HG03135 (cell line): ENCODE measurements around the gene RNLS.

ENCODE experiments used
- ATAC-seq: cut with Tn5 transposase; IDR thresholded peaks from one replicate; pipeline ENCODE4 v1.9.1; 2021; ENCODE audit warnings: mild to moderate bottlenecking, moderate library complexity; ENCODE audit not compliant: unreplicated experiment

The RNLS gene

DNA sequence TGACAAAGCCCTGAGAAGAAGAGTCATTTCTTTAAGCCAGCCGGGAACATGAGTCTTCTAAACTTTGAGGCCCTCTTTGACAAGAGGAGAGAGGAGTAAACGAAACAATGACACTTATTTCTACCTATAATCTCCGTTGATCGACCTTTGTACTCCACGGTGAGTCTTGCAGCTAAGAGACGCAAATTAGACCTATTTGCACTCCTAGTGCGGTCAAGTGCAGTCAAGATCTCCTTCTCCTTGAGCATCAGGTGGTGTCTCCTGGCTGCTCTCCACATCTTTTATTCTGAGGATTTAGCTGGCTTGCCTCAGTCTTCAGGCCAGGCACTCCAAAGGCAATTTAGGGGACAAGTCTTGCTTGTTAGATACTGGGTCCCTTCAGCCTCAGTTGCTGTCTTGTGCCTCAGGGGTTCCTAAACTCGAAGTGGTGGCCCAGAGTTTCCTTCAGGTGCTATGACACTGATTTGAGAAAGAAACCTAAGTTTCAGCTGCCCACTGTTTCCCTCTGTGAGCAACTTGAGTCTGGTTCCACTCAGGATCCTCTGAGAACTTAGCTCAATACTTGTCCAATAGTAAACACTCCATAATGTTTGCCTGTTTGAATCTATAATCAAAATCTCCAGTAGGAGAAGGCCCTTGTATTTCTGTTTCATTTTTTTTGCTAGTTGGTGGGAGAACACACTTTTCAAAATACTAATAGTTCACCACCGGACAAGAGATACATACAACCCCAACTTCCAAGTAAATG, 312.9 kb downstream of the RNLS start:
- ATAC-seq = no peak

DNA sequence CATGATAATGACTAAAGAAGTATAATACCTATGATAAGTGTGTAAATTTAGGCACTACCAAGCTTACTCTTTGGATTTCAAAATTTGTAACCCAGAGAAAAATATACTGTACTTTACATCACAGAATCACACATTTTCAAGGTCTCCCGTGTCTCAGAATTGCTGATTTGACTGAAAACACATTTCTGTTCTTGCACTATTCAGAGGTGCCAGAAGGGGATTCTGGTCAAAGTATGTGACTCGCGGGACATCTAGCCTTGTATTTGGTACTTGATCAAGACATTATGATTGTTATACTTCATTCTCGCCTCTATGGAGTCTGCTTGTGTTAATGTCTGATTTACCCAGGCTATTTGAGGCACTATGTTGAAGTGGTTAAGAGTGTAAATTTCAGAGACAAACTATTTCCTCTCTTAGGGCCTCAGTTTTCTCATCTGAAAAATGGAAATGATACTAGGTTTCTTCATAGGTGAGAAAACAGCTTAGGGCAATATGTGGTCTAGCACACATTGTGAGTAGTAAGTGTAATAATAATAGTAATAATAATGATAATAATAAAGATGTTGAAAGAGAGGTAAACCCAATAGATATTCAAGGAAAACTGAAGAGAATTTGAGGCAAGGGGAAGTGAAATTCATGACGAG, 320.4 kb downstream of the RNLS start:
- ATAC-seq = no peak

DNA sequence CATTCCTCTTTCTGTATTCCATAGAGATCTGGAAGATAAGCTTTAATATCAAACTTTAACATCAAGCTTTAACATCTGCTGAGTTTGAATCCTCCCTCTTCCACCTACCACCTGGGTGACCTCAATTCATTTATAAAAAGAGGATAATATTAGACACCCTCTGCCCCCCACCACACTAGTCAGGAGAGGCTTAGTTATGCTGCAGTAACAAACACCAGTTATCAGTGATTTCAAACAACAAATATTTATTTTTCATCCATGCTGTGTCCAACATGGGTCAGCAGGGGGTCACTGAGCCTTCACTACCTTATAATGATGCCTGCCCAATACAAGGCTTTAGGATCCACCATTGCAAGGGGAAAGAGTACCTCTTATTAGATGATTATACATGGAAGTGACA, 322.0 kb downstream of the RNLS start:
- ATAC-seq = no peak

DNA sequence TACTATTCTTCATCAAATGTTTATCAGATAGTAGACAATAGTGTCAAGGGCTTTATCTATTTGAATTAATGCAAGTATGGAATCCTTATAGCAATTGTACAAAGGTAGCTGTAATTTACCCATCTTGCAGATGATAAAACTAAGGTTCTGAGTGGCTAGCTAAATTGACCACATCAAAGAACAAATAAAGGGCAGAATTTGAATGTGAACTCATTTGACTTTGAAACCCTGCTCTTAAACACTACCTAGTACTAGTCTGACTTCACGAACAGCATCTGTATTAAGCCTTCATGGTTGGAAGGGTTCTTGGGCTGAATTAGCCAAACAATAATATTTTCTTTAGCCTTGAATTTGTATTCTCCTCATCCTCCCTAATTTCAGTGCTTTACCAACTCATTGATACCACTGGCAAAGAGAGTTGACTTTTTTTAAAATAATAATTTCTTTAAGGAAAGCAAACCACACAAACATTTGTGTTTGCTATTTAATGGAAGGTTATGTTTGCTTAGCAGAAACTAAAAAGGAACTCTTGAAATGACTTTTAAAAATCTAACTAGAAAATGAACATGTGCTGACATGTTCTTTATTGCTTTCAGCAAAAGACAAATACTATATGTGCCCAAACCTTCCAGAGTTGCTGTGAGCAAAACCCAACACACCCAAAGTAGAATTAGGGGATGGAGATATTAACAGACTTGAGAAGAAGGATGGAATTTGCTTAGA, 322.6 kb downstream of the RNLS start:
- no peak for ATAC-seq

DNA sequence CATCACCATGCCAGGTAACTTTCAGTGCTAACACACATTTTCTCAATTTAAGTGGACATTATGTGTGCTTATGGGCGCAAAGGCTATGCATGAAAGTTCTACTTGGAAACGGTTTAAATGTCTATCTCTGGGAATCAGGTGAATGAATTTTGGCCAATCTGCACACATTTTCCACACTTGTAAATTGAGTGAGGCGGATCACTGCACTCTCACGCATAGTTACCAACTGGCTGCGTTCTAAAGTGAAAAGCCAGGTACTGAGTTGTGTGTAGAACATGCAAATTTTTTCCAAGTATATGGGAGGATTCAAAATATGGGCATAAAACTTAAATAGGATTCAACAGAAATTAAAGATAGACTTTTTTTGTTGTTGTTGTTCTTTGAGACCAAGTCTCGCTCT, 323.7 kb downstream of the RNLS start:
- no peak for ATAC-seq

DNA sequence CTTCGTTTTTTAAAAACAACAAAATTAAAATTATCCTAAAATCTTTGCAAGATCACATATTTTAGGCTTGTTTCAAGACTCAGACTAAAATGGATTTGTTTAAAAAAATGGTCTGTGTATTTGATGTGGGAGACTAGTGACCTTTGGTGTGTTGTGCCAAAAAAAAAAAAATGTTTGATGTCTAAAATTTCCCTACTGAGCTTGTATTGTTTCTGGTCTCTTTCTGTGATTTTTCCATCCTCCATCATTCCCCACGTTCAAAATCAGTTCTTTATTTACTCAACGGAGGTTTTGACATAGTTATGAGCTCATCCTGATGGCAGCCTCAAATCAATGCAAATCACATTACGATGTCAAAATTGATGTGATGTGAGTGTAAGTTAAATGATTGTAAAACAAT, 326.2 kb downstream of the RNLS start:
- ATAC-seq = no peak

DNA sequence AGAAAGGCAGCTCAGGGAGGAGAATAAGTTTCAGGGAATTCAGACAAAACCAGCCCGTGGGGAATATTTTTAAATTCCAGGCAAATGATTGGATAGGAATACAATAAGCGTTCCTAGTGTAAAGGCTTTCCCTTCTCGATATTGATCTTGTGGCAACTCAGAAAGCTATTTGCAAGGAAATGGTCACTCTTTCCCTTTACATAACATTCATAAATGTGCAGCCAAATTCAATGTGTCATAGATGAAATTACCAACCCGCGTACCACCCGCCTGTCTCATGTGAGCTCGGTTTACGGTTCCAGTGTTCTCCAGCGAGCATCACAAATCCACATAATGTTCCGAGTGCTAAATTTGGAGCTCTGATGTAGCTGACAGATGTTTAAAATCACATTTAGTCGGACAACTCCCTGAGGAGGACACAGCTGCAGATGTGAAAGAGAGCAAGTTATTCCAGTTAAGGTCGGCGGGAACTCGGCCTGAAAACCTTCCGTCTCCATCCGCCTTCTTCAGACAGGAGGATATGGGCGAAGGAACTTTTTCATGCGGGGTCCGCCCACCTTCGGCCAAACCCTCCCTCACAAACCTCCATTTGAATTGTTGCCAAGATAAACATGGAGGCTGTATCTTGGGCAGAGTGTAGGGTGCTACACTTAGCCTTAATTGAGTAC, 327.0 kb downstream of the RNLS start:
- no peak for ATAC-seq

DNA sequence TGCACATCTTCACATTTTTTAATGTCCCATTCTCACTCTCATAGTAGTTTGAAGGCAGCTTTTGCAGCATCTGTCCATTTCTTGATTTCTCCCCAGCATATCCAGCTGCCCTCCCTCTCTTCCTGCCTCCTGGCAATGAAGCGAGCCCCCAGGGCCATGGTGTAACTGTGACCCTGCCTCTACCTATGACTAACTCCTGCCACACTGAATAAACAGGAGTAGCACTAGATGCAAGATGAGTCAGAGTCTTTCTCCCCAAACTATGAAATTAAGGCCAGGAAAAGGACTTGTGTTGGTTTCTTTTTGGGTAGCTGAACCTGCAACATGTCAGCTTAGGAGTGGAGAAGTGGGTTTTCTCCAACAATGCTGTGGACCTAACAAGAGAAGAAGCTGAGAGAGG, 329.0 kb downstream of the RNLS start:
- no peak for ATAC-seq

DNA sequence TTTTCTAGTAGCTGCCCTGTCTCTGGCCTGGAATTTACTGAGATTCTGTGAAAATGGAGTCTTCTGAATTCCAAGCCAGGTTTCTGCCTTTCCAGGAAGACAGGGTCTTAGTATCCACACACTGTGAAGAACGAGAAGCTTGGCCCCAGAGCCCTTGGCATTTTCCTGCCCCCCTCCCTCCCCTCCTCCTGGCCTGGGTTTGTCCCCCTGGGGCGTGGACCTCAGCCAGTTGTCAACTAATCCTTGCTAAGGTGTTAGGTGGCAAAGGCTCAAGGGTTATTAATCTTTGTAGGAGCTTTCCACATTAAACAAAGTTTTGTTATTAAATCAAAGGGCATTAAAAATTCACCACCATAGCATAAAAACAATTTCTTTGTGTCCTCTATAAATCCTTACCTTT, 329.5 kb downstream of the RNLS start:
- ATAC-seq = no peak

DNA sequence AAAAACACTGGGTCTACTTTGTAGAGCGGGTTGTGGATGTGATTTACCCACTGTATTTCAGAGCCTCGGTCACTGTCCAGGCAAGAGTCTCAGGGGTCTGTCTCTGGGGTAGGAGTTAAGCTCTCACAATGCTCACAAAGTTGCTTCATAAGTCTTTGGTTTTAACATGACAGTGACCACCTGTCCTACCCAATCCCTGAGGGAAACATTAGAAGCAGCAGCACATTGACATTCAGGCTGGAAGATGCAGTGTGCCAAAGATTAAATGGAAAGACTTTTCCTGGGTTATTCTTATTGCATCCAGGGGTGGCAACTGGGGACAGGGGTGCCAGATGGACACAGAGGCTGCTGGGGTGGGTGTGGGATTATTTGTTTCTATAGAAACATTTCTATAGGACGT, 330.0 kb downstream of the RNLS start:
- ATAC-seq = no peak

DNA sequence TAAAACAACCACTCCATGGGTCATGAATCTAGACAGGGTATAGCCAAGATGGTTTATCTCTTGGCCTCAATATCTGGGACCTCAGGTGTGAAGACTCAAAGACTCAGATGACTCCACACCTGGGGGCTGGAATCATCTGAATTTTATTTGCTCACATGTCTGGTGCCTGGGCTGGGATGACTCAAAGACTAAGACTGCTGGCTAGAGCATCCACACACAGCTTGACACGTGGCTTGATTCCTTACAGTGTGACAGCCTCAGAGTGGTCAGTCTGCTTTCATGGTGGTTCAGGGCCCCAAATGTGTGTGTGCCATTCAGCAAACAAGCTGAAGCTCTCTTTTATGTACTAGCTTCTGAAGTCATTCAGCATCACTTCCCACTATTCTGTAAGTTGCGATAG, 333.7 kb downstream of the RNLS start:
- no peak for ATAC-seq

DNA sequence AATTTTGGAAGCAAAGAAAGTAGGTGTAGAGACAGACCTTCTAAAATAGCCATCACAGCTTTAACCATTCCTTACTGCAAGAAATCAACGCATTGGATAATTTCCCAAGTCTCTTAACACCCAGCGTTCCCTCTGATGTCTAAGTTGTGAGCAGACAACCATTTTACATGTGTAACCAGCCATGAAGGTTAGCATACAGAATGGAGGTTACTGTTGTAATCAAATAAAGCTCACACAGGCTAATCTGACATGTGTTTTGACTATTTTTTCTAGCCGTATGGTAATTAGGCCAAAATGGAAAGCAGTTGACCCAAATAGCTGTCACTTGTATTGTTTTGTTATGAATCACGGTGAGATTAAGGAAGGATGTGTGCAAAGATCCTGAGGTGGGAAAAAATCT, 336.4 kb downstream of the RNLS start:
- no peak for ATAC-seq

DNA sequence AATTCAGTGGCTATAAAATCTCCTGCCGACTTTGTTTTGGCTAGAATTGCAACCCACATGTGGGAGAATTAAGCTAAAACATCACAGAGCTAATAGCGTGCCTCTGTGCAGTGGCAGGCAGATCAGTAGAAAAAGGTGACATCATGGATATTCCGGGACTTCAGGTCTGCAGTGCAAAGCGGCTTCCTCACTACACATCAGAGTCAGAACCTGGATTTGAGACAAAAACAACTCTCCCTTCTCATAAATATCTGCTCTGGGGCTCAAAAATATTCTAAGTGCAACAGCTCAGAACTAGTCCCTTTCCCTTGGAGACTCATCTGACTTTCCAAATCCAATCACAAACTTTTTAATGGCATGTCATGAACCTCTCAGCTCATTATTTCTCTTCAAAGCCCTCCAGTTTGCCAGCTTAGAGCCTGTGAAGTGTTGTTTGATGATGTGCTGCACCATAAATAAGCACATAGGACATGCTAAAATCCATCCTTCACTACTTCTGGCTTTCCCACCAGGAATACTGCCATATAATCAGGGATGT, 337.1 kb downstream of the RNLS start:
- no peak for ATAC-seq

DNA sequence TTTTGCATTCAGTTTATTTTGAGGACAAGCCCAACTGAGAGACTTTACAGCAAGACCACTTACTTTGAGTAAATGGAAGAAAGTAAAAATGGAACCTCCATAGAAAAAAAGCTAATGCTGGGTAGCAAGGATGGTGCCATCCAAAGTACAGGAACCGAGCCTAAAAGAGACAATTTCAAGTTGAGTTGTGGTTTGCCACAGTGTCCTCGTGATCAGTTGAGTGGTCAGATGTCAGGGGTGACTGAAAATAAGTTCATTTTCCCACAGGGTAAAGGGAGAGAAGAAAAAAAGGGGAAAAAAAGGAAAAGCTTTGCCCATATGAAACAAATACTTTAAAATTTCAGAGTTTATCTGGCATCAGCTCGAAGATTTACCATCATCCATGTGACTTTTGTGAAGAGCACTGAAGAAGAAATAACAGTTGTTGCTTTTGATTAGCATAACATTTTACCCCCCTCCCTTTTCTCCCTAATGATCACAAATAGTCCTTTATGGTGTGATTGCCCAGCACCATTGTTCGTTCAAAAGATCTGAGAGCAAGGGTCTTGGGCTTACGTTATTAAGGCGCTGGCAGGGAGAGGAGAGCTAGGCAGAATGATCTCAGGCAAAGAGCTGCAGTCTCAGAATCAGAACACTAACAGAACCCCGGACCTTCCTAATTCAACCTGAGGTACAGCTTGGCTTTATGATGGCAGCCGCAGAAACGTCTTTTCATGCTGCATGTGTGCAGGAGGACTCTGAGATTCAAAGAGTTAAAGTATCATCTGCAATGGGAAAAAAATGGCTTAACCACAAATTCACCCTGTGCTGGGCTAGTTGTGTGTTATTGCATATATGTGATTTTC, 338.1 kb downstream of the RNLS start:
- no peak for ATAC-seq

DNA sequence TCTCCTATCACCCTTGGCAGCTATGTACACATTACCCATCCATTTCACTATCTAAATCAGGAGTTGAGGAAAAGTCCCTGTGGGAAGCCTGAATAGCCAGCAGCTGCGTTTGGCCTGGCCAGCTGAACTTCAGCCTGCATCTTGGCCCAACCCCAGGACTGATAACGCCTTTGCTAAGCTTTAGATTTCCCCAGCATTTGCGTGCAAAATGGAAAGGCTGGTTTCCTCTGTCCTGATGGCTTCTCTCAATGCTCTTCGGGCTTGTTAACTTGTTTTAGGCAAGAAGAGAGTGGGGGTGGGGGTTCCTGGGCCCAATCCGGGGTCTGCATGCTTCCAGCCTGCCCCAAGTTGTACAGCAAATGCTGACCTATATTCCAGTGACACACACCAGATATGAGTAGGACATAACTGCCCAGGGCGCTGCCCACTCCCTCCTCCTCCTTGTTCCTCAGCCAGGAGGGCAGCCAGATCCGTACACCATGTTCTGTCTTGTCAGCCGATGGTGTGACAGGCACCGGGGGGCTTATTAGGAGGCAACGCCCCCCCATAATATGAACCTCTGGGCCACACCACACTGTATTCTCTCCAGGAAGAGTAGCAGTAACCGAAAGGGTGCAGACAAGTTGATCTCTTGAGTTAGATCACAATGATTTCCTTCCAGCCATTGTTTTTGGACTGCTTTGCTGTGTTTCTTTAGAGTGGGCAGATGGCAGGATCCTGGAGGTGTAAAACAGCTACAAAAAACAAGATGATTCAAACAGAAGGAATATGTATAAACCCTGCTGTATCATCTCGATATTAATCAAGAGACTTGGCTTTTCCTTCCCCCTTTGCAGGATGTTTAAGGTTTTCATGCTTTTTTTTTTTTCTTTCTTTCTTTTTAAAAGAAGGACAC, 339.0 kb downstream of the RNLS start:
- no peak for ATAC-seq

DNA sequence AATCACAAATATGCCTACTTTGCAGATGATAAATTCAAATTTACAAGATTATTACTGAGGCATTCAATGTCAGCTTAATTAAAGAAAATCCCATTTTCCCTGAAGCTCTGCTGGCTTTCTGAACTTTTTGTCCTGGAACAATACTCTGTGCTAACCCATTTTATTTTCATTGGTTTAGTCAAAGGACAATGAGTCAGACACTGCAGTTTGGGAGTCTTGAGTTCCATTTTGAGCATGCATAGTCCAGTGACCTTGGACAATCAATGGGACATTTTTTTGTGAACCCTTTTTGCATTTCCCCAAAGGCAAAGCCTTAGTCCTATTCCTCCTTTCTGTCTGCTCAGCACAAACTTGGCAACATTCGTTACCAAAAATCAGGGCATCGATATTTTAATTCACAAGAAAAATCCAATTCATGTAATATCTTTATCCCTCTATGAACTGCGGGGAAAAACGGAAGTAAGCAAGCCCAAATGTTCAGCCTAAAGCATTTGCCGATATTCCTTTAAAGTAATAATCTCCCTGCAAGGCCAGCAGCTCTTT, 339.8 kb downstream of the RNLS start:
- ATAC-seq = no peak

DNA sequence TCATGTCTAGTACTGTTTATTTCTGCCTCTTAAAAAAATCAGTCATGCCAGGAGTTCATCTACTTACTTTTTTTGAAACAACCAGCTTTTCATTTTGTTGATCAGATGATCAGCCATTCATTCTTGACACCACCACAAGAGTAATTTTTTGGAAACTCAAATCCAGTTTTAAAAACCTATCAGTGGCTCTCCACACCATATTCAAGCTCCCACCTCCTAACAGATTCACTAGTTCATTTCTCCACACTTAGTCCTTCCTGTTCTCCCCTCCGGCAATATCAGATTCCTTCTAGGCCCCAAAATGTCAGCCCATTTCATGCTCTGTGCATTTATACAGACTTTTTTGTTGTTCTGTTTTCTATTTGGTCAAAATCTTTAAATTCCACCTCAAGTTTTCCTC, 341.6 kb downstream of the RNLS start:
- no peak for ATAC-seq

DNA sequence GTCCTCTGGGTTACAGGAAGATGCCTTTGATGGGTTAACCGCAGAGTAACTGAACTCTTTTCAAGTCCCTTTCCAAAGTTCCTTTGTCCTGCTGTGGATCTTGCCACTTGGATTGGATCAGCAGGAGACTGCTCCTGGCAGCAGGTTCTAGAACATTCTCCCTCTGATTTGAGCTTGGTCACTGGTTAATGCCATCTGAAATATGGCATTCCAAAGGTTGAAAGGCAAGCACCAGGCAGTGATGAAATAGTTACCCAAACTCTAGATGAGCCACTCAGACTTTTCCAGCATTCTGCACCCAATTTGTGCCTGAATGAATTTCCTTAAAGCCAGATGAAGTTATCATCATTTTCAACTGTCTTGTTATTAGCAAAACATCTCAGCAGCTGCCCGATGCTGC, 343.9 kb downstream of the RNLS start:
- no peak for ATAC-seq

DNA sequence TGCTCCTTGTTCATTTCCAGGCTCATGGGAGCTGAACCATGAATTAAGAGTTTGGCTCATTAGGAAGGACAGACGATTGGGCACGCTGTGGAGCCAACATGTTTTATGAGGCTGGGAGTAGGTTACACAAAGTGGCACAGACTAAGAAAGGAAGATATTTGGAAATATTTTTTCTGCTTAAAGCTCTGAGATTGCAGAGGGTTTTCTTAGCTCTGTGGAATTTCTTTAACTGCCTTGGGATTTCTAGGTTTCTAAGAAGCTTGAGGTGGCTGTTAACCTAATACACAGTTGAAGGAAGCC, 344.6 kb downstream of the RNLS start:
- ATAC-seq = no peak
